Progenitor cell of endocrine pancreas (in vitro differentiated cells): ENCODE data around the gene GUCY2D. TPM values are rescaled to one million over a fixed set of nuclear protein-coding genes. Genes with fewer than 3 reads are reported as not detected.

ENCODE experiments used
- DNase-seq: peaks from one replicate; pipeline ENCODE4 v3.0.0; 2021; ENCODE audit warnings: low spot score; ENCODE audit not compliant: unreplicated experiment
- H3K27ac Mint-ChIP-seq: 2 replicates; pipeline ENCODE4 v1.8.0; 2021; ENCODE audit warnings: mild to moderate bottlenecking, moderate library complexity, mixed read lengths
- H3K27me3 Mint-ChIP-seq: 2 replicates; pipeline ENCODE4 v1.8.0; 2021; ENCODE audit warnings: mixed read lengths
- H3K36me3 Mint-ChIP-seq: 2 replicates; pipeline ENCODE4 v1.8.0; 2022; ENCODE audit warnings: mixed read lengths; ENCODE audit not compliant: insufficient read depth
- H3K4me1 Mint-ChIP-seq: 2 replicates; pipeline ENCODE4 v1.8.0; 2021; ENCODE audit warnings: low read depth, mixed read lengths
- H3K4me3 Mint-ChIP-seq: 2 replicates; pipeline ENCODE4 v1.8.0; 2021; ENCODE audit warnings: low read depth, mild to moderate bottlenecking, moderate library complexity, mixed read lengths
- H3K9me3 Mint-ChIP-seq: 2 replicates; pipeline ENCODE4 v1.8.0; 2021; ENCODE audit warnings: low read depth, mixed read lengths
- total RNA-seq: library from RNA; stranded (reverse); gene quantifications from 2 replicates; pipeline ENCODE4 v1.2.1, GENCODE V29; 2021
- TF ChIP-seq, protein P1 (sequence below): fragments of 200-600 bp; sonication (generic); IDR thresholded peaks from one replicate; pipeline ENCODE4 v1.5.0; 2021; ENCODE audit warnings: antibody characterized with exemption, mild to moderate bottlenecking; ENCODE audit not compliant: unreplicated experiment

GUCY2D gene
- total RNA-seq, 1 donor from 2014 or later = not detected

DNA sequence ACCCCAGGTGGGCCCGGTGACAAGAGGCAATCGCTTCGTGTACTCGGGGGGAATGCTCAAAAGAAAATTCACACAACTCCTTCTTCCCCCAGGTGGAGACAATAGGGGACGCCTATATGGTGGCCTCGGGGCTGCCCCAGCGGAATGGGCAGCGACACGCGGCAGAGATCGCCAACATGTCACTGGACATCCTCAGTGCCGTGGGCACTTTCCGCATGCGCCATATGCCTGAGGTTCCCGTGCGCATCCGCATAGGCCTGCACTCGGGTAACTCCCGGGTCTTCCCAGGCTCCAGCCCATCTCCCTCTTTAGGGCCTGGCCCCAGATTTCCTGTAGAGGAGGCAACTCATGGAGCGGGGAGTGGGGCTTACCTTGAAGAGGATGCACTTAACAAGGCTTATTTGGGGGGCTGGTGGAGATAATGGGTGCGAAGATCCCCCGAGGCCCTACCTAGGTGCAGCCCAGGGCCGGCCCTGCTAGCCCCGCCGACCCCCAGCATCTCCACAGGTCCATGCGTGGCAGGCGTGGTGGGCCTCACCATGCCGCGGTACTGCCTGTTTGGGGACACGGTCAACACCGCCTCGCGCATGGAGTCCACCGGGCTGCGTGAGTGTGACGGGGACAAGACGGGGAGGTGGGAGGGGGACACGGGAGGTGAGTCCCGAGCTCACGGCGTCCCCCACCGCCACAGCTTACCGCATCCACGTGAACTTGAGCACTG, 13.0 kb downstream of the GUCY2D start:
- TF ChIP-seq, protein P1, sequence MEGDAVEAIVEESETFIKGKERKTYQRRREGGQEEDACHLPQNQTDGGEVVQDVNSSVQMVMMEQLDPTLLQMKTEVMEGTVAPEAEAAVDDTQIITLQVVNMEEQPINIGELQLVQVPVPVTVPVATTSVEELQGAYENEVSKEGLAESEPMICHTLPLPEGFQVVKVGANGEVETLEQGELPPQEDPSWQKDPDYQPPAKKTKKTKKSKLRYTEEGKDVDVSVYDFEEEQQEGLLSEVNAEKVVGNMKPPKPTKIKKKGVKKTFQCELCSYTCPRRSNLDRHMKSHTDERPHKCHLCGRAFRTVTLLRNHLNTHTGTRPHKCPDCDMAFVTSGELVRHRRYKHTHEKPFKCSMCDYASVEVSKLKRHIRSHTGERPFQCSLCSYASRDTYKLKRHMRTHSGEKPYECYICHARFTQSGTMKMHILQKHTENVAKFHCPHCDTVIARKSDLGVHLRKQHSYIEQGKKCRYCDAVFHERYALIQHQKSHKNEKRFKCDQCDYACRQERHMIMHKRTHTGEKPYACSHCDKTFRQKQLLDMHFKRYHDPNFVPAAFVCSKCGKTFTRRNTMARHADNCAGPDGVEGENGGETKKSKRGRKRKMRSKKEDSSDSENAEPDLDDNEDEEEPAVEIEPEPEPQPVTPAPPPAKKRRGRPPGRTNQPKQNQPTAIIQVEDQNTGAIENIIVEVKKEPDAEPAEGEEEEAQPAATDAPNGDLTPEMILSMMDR = no peak
- Mint-ChIP-seq H3K27ac (no peak overlapping the region), H3K9me3 (no peaks in the 10 kb centered on the region), H3K36me3 (no peaks in the 10 kb centered on the region), H3K4me1 (peaks cover 5% of the 10 kb centered on the region), H3K27me3 (peaks cover 77% of the 10 kb centered on the region), H3K4me3 (no peak overlapping the region)
- DNase-seq = no peak

DNA sequence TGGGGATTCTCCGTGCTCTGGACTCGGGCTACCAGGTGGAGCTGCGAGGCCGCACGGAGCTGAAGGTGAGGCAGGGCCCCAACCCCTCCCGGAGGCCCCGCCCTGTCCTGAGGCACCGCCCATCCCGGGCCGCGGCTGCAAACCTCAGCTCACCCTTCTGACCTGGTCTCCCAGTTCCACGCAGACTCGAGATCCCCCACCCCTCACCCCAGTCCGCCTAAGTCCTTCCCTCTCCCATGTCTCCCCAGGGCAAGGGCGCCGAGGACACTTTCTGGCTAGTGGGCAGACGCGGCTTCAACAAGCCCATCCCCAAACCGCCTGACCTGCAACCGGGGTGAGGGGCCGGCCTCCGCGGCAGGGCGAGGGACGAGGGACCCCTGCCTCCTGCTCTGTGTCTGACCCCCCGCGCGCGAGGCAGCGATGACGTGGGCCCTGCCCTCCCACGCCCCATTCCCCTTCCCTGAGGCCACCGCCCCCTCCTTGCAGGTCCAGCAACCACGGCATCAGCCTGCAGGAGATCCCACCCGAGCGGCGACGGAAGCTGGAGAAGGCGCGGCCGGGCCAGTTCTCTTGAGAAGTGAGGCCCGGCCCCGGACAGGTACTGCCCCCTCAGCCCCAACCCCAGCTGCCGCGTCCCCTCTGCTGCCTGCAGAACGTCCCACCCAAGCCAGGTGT, 13.7 kb downstream of the GUCY2D start:
- Mint-ChIP-seq H3K4me3 (peak overlapping the region; percentile 73), H3K27me3 (peaks cover 84% of the 10 kb centered on the region), H3K4me1 (peaks cover 5% of the 10 kb centered on the region), H3K9me3 (no peaks in the 10 kb centered on the region), H3K36me3 (no peaks in the 10 kb centered on the region), H3K27ac (no peak overlapping the region)
- no peak for DNase-seq
- TF ChIP-seq, protein P1 = no peak

DNA sequence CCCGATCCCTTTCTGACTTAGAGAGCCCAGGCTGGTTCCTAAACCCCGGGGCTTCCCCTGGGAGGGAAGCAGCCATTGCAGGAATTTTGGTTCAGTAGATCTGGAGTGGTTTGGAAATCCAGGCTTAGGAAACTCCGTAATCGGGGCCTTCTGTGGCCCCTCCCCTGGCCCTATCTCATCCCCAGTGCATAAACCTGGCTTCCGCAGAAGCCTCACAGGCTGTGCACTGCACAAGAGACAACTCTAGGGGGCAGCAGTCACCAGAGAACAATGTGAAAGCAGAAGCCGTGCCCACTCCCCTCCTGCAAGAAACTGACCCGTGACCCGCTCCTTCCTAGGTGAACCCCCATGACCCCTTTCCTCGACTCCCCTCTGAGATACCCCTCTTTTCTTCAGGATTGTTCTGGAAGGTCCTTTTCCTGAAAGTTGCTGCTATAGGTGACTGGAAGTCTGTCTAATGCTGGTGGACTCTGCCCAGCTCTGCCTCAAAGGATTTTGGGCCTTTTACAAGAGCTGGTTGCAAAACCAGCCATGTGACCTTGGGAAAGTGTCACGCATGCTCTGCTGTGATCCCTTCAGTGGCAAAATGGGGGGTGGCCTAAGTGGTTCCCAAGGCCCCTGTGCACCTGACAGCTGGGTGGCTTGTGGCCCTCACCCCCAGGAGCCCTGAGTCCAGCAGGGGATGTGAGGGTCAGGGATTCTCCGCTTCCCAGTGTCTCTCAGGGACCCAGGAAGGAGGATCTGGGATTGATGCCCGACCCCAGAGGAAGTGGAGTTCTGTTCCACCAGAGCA, 14.4 kb downstream of the GUCY2D start:
- no peaks in the 10 kb centered on the region for H3K9me3 Mint-ChIP-seq
- peak overlapping the region; percentile 29 for H3K27ac Mint-ChIP-seq

DNA sequence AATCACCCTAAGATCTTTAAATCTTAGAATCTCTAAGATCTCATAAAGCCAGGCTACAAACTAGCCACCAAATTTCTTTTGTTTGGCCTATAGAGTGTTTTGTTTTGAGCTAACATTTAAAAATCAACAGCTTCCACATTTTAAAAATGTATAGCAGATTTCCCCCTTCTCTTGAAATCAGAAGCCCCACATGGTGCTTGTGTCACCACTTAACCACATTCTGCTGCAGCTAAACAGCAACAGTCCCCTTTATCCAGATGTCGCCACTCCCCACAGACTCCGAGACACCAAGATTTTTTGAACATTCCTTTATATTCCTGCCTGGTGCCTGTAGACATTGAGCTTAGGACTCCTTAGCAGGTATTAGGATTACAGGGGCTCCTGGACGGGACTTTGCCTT, 16.0 kb downstream of the GUCY2D start:
- TF ChIP-seq, protein P1 = no peak
- H3K27me3 Mint-ChIP-seq = peaks cover 80% of the 10 kb centered on the region
- no peak for DNase-seq
- no peaks in the 10 kb centered on the region for H3K9me3 Mint-ChIP-seq
- peaks cover 5% of the 10 kb centered on the region for H3K4me1 Mint-ChIP-seq
- no peaks in the 10 kb centered on the region for H3K36me3 Mint-ChIP-seq
- no peak overlapping the region for H3K27ac Mint-ChIP-seq
- no peak overlapping the region for H3K4me3 Mint-ChIP-seq

More for the DNA sequence above, 14.4 kb downstream of the GUCY2D start:
- H3K27me3 Mint-ChIP-seq = peaks cover 89% of the 10 kb centered on the region
- H3K36me3 Mint-ChIP-seq = no peaks in the 10 kb centered on the region
- H3K4me1 Mint-ChIP-seq = peaks cover 5% of the 10 kb centered on the region
- H3K4me3 Mint-ChIP-seq = peak overlapping the region; percentile 73
- DNase-seq = peak; percentile 41
- TF ChIP-seq, protein P1 = peak; percentile 74

DNA sequence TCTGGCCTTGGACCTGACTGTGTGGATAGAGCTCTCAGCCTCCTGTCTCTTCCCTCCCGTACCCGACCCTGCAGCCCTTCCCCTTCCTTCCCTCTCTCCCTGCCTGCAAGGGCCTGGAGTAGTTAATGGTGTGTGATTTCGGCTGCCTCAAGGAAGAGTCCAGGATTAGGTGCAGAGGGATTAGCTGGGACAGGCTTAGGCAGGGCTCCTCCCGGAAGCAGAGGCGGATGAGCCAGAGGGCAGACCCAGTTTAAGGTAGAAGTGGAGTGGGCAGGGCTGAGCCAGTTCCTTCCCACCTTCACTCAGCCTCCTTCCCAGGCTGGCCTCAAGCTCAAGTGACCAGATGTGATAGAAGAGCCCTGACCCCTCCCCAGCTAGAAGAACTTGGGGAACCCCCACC, 16.8 kb downstream of the GUCY2D start:
- Mint-ChIP-seq H3K9me3 (no peaks in the 10 kb centered on the region), H3K27ac (no peak overlapping the region), H3K27me3 (peaks cover 74% of the 10 kb centered on the region), H3K36me3 (no peaks in the 10 kb centered on the region), H3K4me3 (no peak overlapping the region), H3K4me1 (peaks cover 5% of the 10 kb centered on the region)
- TF ChIP-seq, protein P1 = no peak
- no peak for DNase-seq
